ENCODE measurements around the gene CASZ1. TPM values are rescaled to one million over a fixed set of nuclear protein-coding genes. Genes with fewer than 3 reads are reported as not detected.

CASZ1 gene
- total RNA-seq, 4 donors from 2014 or later: 13.1 to 33.7 (median 20.9) TPM

GRCh38 chr1:10739589-10739988 is 56.9 kb downstream of the CASZ1 start:
- intact Hi-C loops (cut with DNase I): no loop called here
- no peaks in the 10 kb centered on the region for H3K27me3 ChIP-seq
- WGBS, 2 donors: 88 to 90% methylated on average over 2 to 5 of the region's 8 CpGs
- H3K4me1 ChIP-seq: peaks cover 17 to 50% (median 25%) of the 10 kb centered on the region in 3 donors
- no peak for TF ChIP-seq POLR2A (IDR thresholded peaks at IDR 0.05)
- no peak for TF ChIP-seq CTCF (IDR thresholded peaks at IDR 0.05)
- H3K27ac ChIP-seq: no peak overlapping the region
- no peaks in the 10 kb centered on the region for H3K9me3 ChIP-seq
- H3K36me3 ChIP-seq: peaks cover 0 to 13% (median 0%) of the 10 kb centered on the region in 3 donors
- H3K4me3 ChIP-seq: no peak overlapping the region
- DNase-seq: no peak

- H3K36me3 ChIP-seq: peaks cover 0 to 13% (median 0%) of the 10 kb centered on the region in 3 donors
- no peak overlapping the region for H3K4me3 ChIP-seq
- WGBS, 2 donors: 57 to 72% methylated on average over 8 to 17 of the region's 21 CpGs
- intact Hi-C loops (cut with DNase I): no loop called here
- no peaks in the 10 kb centered on the region for H3K27me3 ChIP-seq
- TF ChIP-seq POLR2A (IDR thresholded peaks at IDR 0.05) (no peak), CTCF (IDR thresholded peaks at IDR 0.05) (no peak)
- no peak for DNase-seq
- H3K27ac ChIP-seq: peak overlapping the region; percentile 13 to 49 (median 24)
- peaks cover 17 to 51% (median 25%) of the 10 kb centered on the region in 3 donors for H3K4me1 ChIP-seq
- no peaks in the 10 kb centered on the region for H3K9me3 ChIP-seq
Measured at GRCh38 chr1:10738061-10739058, 58.1 kb downstream of the CASZ1 start.

GRCh38 chr1:10737651-10738050 is 58.8 kb downstream of the CASZ1 start:
- peaks cover 17 to 51% (median 25%) of the 10 kb centered on the region in 3 donors for H3K4me1 ChIP-seq
- no peak overlapping the region for H3K4me3 ChIP-seq
- peak overlapping the region in 3 of 4 donors; percentile 13 to 29 (median 19) for H3K27ac ChIP-seq
- H3K27me3 ChIP-seq: no peaks in the 10 kb centered on the region
- 50 to 67% methylated on average over 1 to 2 of the region's 12 CpGs for WGBS, 2 donors
- TF ChIP-seq POLR2A (IDR thresholded peaks at IDR 0.05): no peak
- TF ChIP-seq CTCF (IDR thresholded peaks at IDR 0.05): no peak
- DNase-seq: no peak
- no peaks in the 10 kb centered on the region for H3K9me3 ChIP-seq
- peaks cover 0 to 10% (median 0%) of the 10 kb centered on the region in 3 donors for H3K36me3 ChIP-seq
- intact Hi-C loops (cut with DNase I): no loop called here

- Histone ChIP-seq H3K27me3 (no peaks in the 10 kb centered on the region), H3K27ac (peak overlapping the region; percentile 13 to 39 (median 24)), H3K9me3 (no peaks in the 10 kb centered on the region), H3K4me1 (peaks cover 17 to 51% (median 25%) of the 10 kb centered on the region in 3 donors), H3K4me3 (no peak overlapping the region), H3K36me3 (peaks cover 0 to 8% (median 0%) of the 10 kb centered on the region in 3 donors)
- no peak for DNase-seq
- intact Hi-C loops (cut with DNase I): no loop called here
- TF ChIP-seq CTCF (IDR thresholded peaks at IDR 0.05): no peak
- no peak for TF ChIP-seq POLR2A (IDR thresholded peaks at IDR 0.05)
- 23 to 29% methylated on average over 8 to 20 of the region's 27 CpGs for WGBS, 2 donors
Measured at GRCh38 chr1:10736634-10737586, 59.5 kb downstream of the CASZ1 start.

Data from esophagus squamous epithelium (tissue), 5 donors.